Glomerular endothelial cell (primary cell): Measurements from ENCODE around the gene TK2. TPM values are rescaled to one million over a fixed set of nuclear protein-coding genes. Genes with fewer than 3 reads are reported as not detected.
"Not testable (repeated sequence)": the region's sequence is repeated elsewhere in the genome, so short reads cannot be mapped to it uniquely, and the experiment has no call there.

Experiments used
- DNase-seq: peaks from one replicate; pipeline ENCODE4 v3.0.0-alpha.2; 2011; ENCODE audit warnings: low read depth, low spot score; ENCODE audit errors: extremely low read depth
- total RNA-seq: library from RNA; depleted of rRNA; stranded (reverse); fragments of >200 nt; gene quantifications from 2 replicates; pipeline ENCODE4 v1.2.3, GENCODE V29; 2015

The TK2 gene
- total RNA-seq, 1 donor from 2014 or later: 24.7 TPM

- no peak for DNase-seq
Measured at GRCh38 chr16:66521252-66521713, 28.6 kb downstream of the TK2 start.

DNA sequence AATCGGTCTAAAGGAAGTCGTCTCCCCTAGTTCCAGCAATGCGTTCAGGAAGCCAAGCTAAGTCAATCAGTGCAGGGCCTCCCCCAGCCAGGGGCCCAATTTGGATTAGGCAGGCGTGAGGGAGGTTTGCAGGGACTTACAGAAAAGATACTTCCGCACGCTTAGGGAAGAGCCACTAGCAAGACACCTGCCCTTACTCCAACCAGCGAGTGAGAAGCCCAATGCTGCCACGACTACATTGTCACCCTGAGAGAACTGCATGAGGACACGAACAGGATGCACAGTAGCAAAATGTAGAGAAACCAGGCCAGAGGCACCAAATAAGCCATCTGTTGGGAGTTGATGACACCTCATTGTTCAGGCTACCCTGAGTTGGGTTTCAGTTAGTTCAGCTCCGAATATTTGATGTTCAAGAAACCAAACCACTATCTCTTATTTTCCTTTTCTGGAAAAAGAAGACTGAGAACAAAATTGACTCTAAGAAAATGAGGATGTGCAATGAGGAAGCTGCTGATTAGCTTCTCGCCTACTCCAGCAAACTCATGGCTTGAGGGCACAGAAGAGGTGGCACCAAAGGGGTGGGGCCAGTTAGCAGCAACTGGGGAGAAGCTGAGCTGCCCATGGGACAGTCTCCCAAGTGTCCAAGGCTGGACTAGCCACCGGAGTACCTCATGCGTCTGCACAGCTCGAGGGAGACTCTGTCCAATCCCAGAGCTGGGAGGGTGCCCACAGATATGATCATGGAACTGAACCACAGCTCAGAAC is 29.3 kb downstream of the TK2 start:
- no peak for DNase-seq

DNA sequence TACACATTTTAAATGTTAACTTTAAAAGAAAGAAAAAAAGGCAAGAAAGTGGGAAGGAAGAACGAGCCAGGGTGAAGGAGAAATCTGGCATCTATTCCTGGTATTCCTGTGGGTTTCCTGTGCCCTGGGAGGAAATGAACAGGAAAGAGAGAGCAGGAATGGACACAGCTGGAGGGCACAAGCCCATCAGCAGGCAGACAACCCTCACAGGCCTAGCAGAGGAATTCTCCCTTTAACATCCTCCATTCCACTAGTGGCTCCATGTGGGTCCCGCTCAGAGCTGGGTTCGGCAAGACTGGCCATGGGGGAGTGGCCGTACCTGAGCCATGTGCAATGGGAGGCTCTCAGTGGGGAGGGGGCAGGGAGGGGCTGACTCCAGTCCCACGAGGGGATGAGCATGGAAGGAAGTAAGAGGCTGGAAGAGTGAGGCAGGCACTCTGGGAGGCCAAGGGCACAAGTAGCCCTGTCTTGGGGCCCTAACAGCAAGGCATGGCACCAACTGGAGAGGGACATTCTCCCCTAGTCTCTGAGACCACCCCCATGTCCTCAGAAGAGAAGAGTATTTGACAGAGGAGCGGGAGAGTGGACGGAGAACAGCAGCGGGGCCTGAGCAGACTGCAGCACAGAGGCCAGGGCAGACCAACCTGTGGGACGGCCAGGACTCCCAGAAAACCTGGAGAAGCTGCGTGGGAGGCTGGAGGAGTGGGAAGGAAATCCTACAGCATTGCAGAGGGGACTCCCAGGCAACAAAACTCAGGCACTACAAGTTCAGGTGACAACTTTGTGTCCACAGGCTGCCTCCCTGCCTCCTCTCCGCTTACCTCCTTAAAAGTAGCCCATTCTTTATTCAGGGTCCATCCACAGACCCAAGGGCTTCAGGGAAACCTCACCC is 30.2 kb downstream of the TK2 start:
- DNase-seq: no peak

- DNase-seq: no peak
Measured at GRCh38 chr16:66517586-66518263, 32.2 kb downstream of the TK2 start.

DNA sequence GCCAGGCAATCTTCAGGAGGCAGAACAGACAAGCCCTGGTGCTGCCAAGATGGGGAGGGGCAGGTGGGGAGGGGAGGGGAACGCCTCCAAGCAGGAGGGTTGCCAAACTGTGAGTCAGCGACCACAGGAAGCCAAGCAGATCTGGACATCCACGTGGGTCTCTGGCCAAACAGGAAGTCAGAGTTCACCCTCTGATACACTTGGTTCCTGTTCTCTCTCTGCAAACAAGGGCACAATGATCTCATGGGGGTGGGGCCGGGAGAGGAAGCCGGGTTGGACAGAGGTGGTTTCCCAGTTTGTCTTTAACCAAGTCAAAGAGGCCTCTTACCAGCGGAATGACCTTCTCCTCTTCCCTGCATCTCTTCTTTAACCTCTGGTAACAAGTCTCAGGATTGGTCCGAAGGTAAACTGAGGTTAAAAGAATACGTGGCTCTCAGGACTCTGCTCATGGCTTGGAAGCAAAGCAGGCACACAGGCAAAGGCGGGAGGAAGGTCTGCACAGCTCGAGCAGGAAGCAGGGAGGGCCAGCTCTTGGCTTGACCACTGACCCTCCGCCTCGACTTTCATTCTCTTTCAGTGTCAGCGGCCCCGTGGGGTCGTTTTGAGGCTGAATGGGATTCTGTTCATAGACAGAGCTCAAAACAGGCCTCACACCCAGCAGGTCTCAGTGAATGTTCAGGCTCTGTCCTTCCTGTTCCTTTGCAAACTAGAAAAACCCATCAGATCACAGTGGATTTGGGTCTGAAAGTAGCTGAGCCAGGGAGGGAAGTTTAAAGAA is 32.9 kb downstream of the TK2 start:
- DNase-seq: peak; percentile 98

DNA sequence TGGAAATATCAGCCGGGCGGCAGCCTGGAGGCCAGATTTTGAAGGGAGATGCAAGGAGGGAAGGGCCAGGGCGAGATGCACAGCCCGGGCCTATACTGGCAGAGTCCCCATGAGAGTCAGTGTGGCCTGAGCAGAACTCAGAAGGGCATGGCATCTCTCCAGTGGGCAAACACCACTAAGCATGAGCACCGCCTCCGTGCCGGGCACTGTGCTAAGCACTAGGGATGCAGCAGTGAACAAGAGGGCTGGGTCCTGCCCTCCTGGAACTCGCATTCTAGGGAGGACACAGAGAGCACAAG is 33.5 kb downstream of the TK2 start:
- no peak for DNase-seq

DNA sequence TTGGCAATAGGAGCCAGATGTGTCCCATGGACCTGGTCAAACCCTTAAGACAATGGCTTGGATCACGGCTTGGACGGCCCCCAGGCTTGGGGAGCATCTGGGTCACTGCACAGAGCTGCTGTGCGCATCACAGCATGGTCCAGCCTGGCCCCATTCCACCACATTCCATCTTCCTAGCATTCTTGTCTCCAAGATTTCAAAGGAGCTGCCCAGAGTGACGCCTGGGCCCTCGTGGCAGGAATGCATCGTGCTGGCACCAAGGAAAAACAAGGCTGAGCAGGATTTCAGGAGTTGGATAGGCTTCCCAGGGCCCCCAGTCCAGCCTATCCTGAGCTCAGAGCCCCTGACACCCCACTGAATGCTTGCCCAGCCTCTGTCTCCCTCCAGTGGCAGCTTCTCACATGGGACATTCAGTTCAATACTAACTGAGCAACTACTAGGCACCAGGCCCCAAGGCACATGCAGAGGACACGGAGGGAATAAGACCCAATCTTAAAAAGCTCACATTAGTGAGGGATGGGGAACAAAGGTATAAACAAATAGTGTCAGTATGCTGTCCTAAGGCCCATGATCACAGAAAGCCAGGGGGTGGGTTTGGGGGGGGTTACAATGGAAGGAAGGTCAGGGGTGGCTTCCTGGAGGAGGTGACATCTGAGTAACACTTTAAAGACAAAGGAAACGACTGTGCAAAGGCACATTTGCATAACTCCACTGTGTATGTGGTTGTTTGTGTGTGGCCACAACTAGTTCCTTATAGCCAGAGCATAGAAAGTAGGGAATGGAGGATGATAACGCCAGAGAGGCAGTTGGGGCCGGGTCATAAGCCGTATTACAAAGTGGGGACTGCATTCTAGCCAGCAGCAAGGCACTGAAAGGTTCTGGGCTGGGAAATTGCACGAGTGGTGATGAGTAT is 34.1 kb downstream of the TK2 start:
- no peak for DNase-seq

GRCh38 chr16:66514980-66515595 is 34.8 kb downstream of the TK2 start:
- not testable (repeated sequence) for DNase-seq

GRCh38 chr16:66514391-66514790 is 35.5 kb downstream of the TK2 start:
- DNase-seq: not testable (repeated sequence)

DNA sequence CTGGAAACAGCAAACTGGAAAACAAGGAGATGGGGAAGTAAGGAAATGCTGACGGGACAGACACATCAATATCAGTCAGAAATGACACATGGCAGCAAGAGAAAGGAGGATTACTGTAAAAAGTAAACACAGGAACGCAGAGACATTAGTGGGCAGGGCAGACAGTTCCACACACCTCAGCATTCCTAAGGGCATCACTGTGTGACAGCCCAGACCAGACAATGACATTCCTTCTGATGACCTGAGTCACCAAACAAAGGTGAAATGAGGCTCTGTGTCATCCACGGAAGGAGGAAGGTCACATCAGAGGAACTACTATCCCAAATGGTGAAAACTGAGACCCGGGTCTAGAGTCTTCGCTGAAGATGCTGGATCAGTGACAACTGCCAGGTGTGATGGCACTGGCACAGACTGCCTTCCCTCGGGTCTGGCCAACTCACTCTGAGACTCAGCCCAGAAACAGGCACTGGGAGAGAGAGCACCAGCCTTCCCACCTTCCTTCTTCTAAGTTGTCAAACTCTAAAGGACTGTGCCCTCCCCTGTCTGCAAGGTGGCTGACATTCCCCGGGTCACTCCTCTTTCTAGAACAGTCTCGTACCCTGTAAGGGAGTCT is 36.7 kb downstream of the TK2 start:
- no peak for DNase-seq

DNA sequence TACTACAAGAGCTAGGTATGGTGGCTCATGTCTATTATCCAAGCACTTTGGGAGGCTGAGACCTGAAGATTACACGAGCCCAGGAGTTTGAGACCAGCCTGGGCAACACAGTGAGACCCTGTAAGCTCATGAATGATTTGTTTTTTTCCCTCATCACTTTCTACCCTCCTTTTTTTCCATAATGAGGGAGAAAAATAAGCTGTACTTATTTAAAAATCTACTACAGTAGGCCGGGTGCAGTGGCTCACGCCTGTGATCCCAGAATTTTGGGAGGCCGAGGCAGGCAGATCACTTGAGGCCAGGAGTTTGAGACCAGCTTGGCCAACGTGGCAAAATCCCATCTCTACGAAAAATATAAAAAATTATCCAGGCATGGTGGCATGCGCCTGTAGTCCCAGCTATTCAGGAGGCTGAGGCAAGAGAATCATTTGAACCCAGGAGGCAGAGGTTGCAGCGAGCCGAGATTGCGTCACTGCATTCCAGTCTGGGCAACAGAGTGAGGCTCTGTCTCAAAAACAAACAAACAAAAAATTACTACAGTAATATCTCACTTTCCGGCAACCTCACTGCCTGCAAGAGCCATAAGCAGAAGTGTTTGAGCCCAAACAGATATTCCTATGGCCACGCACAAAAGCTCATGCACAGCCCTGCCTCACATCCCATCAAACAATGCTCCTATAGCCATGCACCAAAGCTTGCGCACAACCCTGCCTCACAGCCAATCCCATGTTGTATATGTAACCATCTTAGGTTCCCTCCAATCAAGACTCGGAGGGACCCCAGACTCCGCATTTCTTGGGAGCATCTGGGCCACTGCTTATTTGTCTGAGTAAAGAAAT is 37.4 kb downstream of the TK2 start:
- DNase-seq: no peak

DNA sequence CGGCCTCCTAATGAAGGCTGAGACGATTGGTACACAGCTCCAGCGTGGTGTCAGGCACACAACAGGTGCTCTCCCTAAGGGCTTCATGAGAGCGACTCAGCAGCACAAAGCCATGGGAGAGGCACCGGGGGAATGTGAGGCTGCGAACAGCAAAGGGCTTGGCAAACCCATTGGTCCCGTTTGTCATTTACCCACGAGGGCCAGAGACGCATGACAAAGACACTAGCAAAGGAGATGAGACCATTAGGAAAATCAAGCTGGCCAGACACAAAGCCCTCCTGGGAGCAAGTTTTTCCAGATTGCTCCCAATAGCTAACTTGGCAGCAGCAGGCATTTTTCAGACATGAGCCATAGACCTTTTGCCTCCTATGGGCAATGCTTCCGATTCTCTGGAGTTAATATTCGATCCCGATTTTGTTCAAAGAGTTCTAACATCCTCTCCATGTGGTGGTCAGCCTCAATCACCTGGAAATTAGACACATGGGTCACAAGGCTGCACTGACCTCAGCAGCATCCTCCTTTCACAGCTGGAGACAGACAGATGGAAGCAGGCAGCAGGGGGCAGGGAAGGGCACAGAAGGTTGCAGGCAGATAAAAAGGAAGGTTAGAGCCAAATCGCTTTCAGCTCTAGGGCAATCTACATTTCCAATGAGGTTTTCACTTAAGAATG is 38.2 kb downstream of the TK2 start:
- DNase-seq: no peak

DNA sequence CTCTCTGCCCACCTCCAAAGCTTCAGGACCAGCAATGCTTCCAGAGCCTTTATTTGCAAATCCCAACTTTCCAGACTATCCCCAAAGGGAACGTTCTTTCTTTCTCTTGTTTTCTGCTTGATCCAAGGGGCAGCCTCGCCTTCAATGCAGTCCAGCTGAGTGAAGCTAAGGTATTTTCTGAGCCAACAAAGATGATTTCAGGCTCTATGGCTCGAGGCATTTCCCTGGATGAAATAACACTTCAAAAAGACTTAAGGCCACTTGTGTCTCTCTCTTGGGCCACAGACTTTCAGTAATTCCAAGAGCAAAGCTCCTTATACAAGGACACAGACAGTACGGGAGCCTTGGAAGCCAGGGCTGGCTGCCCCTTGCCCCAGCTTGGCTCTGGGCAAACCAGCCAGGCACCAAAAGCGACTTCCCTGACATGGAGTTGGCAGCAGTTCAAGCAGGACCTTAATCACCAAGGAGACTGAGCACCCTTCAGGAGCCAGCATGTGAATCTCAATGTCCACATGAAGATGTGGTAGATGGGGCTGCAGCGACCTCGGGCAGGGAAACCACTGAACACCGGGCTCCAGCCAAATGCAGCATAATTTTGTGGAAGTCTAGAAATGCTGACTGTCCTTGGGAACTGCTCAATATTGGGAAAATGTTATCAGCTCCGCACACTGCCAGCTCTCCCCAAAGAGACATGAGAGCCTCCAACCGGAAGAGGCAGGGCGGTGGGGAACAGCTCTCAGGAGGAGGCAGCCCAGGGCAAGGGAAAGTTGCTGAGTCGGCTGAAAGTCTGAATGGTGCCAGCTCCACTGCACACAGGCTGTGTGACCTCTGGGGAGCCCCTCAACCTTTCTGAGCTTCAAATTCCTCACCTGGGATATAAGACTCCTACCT is 39.0 kb downstream of the TK2 start:
- no peak for DNase-seq

DNA sequence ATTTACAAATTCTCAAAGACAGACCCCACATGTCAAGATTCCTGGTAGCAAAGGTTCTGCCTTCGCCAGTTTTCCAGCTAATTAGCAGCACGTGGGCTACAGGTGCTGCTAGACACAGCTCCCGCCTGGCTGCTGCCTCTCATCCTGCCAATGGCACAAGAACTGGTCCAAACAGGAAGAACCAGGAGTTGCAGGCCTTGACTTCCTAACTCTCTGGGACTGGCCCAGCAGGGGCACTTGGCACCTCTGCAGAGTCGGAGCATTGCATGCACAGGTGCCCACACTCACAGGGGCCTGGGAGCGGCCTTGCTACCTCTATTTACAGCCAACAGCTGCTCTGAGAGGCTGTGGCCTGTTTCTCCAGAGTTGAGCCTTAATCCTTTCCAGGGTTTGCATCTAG is 39.6 kb downstream of the TK2 start:
- DNase-seq: no peak

GRCh38 chr16:66509576-66509975 is 40.3 kb downstream of the TK2 start:
- DNase-seq: no peak

DNA sequence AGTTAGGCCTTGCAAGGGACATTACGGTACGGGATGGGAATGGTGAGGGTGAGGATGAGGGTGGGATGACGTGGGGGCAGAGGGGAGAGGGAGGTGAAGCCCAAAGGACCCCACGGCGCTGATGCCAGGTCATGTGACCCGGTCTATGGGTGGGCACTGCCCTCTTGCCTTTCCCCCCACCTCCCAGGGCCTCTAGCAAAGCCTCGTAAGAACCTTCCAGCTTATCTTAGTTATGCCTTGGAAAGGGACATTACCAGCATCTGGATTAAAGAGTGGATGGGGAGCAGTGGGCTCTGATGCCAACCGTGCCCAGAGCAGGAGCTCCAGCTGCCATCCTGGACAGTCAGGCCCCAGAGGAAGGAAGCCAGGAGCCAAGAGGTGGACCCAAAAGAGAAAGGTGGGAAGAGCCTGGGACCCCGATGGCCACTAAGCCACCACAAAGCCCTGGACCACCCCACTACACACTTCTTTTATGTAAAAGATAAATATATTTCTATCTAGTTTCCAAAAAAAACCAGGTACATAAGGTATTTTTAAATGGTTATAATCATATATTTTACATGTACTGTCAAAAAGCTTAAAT is 40.9 kb downstream of the TK2 start:
- DNase-seq: no peak
